Cardiac muscle cell (in vitro differentiated cells and primary cell): ENCODE results near the gene MYLIP. TPM values are rescaled to one million over a fixed set of nuclear protein-coding genes. Genes with fewer than 3 reads are reported as not detected.

Experiments
- DNase-seq, 2 donors: peaks; one replicate each; pipeline versions ENCODE4 v3.0.0 to v3.0.0-alpha.2; 2010 to 2017; ENCODE audit warnings: low read depth in 1 of 2, low spot score in 1 of 2
- H3K27ac ChIP-seq: fragments of 200-600 bp; sonication (generic); 2 replicates; pipeline ENCODE4 v1.5.1; 2016
- H3K27me3 ChIP-seq: fragments of 200-600 bp; sonication (generic); 2 replicates; pipeline ENCODE4 v1.6.0; 2016; ENCODE audit warnings: control low read depth
- H3K36me3 ChIP-seq: fragments of 200-600 bp; sonication (generic); 2 replicates; pipeline ENCODE4 v1.5.1; 2016; ENCODE audit warnings: control low read depth
- H3K4me1 ChIP-seq: fragments of 200-600 bp; sonication (generic); 2 replicates; pipeline ENCODE4 v1.8.1; 2017; ENCODE audit warnings: low read depth, mild to moderate bottlenecking, mixed run types
- H3K4me3 ChIP-seq: fragments of 200-600 bp; sonication (generic); 2 replicates; pipeline ENCODE4 v1.5.1; 2016; ENCODE audit warnings: mild to moderate bottlenecking
- H3K9me3 ChIP-seq: fragments of 200-600 bp; sonication (generic); 2 replicates; pipeline ENCODE4 v1.5.1; 2017; ENCODE audit warnings: low read depth, mild to moderate bottlenecking, control low read depth
- polyA plus RNA-seq: library from polyadenylated mRNA; unstranded; fragments of >200 nt; fragmentation: Nextera tagmentation; extraction: Ambion mirVana; gene quantifications from 2 replicates; pipeline ENCODE4 v1.2.1, GENCODE V29; 2016
- total RNA-seq: library from RNA; depleted of rRNA; stranded (reverse); fragments of >200 nt; gene quantifications from 2 replicates; pipeline ENCODE4 v1.2.3, GENCODE V29; 2016
- TF ChIP-seq, protein P1 (sequence below): IDR thresholded peaks from 2 replicates; pipeline ENCODE4 v1.5.1; 2012; ENCODE audit warnings: low read depth, mild to moderate bottlenecking, low read length

MYLIP gene
- total and polyA plus RNA-seq, 2 experiments from 2014 or later, result 33.4 to 35.6 TPM

DNA sequence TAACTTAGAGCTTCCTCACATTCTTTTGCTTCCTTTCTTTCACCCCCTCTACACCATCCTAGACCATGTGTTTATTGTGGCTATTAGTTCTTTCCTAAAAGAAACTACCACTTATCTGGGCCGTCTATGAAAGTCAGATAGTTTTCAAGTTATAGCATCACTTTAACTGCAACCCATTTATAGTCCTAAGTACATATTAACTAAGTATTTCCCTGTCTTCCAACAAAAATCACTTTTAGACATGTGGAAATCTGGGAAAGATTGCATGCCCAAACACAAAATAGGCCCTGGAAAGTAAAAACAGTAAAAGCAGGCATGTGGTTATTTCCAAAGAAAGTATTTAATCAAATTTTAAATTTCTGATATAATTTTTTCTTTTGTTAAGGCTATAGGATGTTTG lies 5.5 kb downstream of the MYLIP start:
- Histone ChIP-seq H3K27ac (no peak overlapping the region), H3K4me1 (peaks cover 57% of the 10 kb centered on the region), H3K27me3 (no peaks in the 10 kb centered on the region), H3K4me3 (no peak overlapping the region), H3K36me3 (no peaks in the 10 kb centered on the region), H3K9me3 (no peaks in the 10 kb centered on the region)
- TF ChIP-seq, protein P1, sequence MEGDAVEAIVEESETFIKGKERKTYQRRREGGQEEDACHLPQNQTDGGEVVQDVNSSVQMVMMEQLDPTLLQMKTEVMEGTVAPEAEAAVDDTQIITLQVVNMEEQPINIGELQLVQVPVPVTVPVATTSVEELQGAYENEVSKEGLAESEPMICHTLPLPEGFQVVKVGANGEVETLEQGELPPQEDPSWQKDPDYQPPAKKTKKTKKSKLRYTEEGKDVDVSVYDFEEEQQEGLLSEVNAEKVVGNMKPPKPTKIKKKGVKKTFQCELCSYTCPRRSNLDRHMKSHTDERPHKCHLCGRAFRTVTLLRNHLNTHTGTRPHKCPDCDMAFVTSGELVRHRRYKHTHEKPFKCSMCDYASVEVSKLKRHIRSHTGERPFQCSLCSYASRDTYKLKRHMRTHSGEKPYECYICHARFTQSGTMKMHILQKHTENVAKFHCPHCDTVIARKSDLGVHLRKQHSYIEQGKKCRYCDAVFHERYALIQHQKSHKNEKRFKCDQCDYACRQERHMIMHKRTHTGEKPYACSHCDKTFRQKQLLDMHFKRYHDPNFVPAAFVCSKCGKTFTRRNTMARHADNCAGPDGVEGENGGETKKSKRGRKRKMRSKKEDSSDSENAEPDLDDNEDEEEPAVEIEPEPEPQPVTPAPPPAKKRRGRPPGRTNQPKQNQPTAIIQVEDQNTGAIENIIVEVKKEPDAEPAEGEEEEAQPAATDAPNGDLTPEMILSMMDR, result no peak
- DNase-seq, result no peak

- peak overlapping the region; percentile 15 for H3K27ac ChIP-seq
- no peak for DNase-seq
Measured at GRCh38 chr6:16135066-16135465, 6.2 kb downstream of the MYLIP start.

DNA sequence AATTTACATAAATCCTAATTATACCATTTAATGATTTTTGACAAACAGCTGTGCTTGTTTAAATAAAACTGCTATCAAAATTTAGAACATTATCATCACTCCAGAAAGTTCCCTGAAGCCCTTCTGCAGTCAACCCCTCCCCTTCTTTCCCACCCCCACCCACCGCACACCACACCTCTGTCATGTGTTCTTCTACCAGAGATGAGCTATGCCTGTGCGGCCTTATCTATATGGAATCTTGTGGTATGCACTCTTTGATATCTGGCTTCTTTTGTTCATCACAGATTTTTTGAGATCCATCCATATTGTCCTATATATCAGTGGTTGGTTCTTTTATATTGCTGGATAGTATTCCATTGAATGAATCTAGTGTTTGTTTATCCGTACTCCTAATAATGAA lies 7.2 kb downstream of the MYLIP start:
- no peak for DNase-seq
- H3K27ac ChIP-seq, result no peak overlapping the region
- TF ChIP-seq, protein P1, result no peak

More at GRCh38 chr6:16135066-16135465, 6.2 kb downstream of the MYLIP start:
- TF ChIP-seq, protein P1, result no peak
- Histone ChIP-seq H3K36me3 (no peaks in the 10 kb centered on the region), H3K4me3 (no peak overlapping the region), H3K4me1 (peaks cover 57% of the 10 kb centered on the region), H3K27me3 (no peaks in the 10 kb centered on the region), H3K9me3 (no peaks in the 10 kb centered on the region)

DNA sequence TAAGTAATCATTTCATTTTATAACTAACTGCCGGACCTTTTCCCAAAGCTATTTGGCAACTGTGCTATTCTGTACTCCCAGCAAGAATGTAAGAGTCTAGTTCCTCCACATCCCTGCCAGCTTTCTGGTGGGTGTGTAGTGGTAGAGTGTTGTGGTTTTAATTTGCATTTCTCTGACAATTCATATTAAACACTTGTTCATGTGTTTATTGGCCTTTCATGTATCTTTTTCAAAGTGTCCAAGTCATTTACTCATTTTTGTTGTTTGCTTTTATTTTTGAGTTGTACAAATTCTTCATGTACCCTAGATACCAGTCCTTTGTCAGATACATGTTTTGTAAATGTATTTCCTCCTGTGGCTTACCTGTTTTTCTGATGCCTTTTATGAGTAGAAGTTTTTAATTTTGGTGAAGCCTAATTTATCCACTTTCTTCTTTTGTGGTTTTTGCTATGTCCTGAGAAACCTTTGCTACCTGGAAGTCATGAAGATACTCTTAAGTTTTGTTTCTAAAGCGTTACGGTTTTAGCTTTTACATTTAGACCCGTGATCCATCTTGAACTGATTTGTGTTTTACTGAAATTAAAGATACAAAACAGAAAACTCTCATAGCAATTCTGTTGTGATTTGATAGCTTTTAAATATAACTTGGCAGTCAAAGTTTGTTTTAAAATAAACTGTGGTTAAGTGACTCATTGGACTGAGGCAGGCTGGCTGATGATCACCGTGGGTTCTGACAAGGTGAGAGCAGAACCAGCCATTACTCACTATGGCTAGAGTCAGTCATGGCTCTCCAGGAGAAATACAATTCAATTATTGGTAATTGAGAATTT lies 8.0 kb downstream of the MYLIP start:
- DNase-seq, result peak in 1 of 2 donors; percentile 70
- no peak overlapping the region for H3K27ac ChIP-seq
- H3K36me3 ChIP-seq, result peaks cover 4% of the 10 kb centered on the region
- H3K27me3 ChIP-seq, result no peaks in the 10 kb centered on the region
- H3K4me1 ChIP-seq, result peaks cover 49% of the 10 kb centered on the region
- TF ChIP-seq, protein P1, result no peak
- no peaks in the 10 kb centered on the region for H3K9me3 ChIP-seq
- H3K4me3 ChIP-seq, result no peak overlapping the region

More for the DNA sequence above, 7.2 kb downstream of the MYLIP start:
- no peaks in the 10 kb centered on the region for H3K36me3 ChIP-seq
- H3K4me1 ChIP-seq, result peaks cover 57% of the 10 kb centered on the region
- no peaks in the 10 kb centered on the region for H3K9me3 ChIP-seq
- no peaks in the 10 kb centered on the region for H3K27me3 ChIP-seq
- H3K4me3 ChIP-seq, result no peak overlapping the region

- Histone ChIP-seq H3K27me3 (no peaks in the 10 kb centered on the region), H3K4me3 (no peak overlapping the region), H3K4me1 (peaks cover 43% of the 10 kb centered on the region), H3K36me3 (peaks cover 10% of the 10 kb centered on the region), H3K27ac (no peak overlapping the region), H3K9me3 (no peaks in the 10 kb centered on the region)
- TF ChIP-seq, protein P1, result no peak
- DNase-seq, result no peak
Measured at GRCh38 chr6:16137451-16137801, 8.5 kb downstream of the MYLIP start.
